A673 (cell line): ENCODE results near the gene TLE3. TPM values are rescaled to one million over a fixed set of nuclear protein-coding genes. Genes with fewer than 3 reads are reported as not detected.

ENCODE experiments used
- BruUV-seq: library from RNA; stranded (reverse); fragments of 400-500 nt; replicated peaks from 2 replicates; lab custom pipeline; 2021; lab: Mats Ljungman, UMichigan
- CTCF ChIA-PET: fragments of 300-600 bp; sonication (Branson Sonifier 250); formaldehyde crosslinking; loops from one replicate; lab custom pipeline; 2022; ENCODE audit warnings: antibody characterized with exemption; lab: Charles Lee
- POLR2A ChIA-PET: fragments of 300-600 bp; sonication (Branson Sonifier 250); formaldehyde crosslinking; loops from one replicate; lab custom pipeline; 2022; ENCODE audit warnings: antibody characterized with exemption; ENCODE audit not compliant: low non-redundant PET; lab: Charles Lee
- DNase-seq: peaks from one replicate; pipeline ENCODE4 v3.0.0-alpha.2; 2015; ENCODE audit warnings: low spot score
- H3K27ac ChIP-seq: fragments of 200-600 bp; sonication (generic); 2 replicates; pipeline ENCODE4 v1.5.1; 2016; ENCODE audit warnings: mixed run types, low read depth, mild to moderate bottlenecking, mixed read lengths, antibody characterized with exemption, low read length; ENCODE audit not compliant: poor library complexity, severe bottlenecking
- H3K27me3 ChIP-seq: fragments of 200-600 bp; sonication (generic); replicated peaks from 2 replicates; pipeline ENCODE4 v1.6.1; 2017; ENCODE audit warnings: mixed run types, low read depth, mild to moderate bottlenecking, mixed read lengths, antibody characterized with exemption, low read length; ENCODE audit not compliant: insufficient read depth, poor library complexity
- H3K36me3 ChIP-seq: fragments of 200-600 bp; sonication (generic); 2 replicates; pipeline ENCODE4 v1.6.1; 2016; ENCODE audit warnings: mixed run types, mild to moderate bottlenecking, mixed read lengths, antibody characterized with exemption, low read length; ENCODE audit not compliant: insufficient read depth, poor library complexity, severe bottlenecking
- H3K4me1 ChIP-seq: fragments of 200-600 bp; sonication (generic); 2 replicates; pipeline ENCODE4 v1.6.1; 2017; ENCODE audit warnings: mixed run types, mild to moderate bottlenecking, mixed read lengths, antibody characterized with exemption, low read length; ENCODE audit not compliant: insufficient read depth, poor library complexity, severe bottlenecking
- H3K4me3 ChIP-seq: fragments of 200-600 bp; sonication (generic); 2 replicates; pipeline ENCODE4 v1.5.1; 2016; ENCODE audit warnings: low read depth, mixed run types, mild to moderate bottlenecking, mixed read lengths, low read length; ENCODE audit not compliant: poor library complexity, severe bottlenecking
- H3K9me3 ChIP-seq: fragments of 200-600 bp; sonication (generic); 2 replicates; pipeline ENCODE4 v1.6.1; 2016; ENCODE audit warnings: mixed run types, low read depth, mild to moderate bottlenecking, mixed read lengths, antibody characterized with exemption, low read length; ENCODE audit not compliant: poor library complexity, severe bottlenecking
- CTCF ChIP-seq: fragments of 300-800, 200-600 bp; sonication (generic); conservative IDR thresholded peaks from 2 replicates; pipeline ENCODE4 v1.5.1; 2017; ENCODE audit warnings: low read depth, mild to moderate bottlenecking, antibody characterized with exemption, low read length, moderate library complexity, mixed read lengths
- EZH2 ChIP-seq: fragments of 200-600 bp; sonication (generic); IDR thresholded peaks from 2 replicates; pipeline ENCODE4 v1.6.1; 2017; ENCODE audit warnings: borderline replicate concordance, low read depth, mild to moderate bottlenecking, mixed read lengths, antibody characterized with exemption, low read length; ENCODE audit not compliant: poor library complexity, severe bottlenecking
- intact Hi-C: fragments of 100-400 bp; cut with micrococcal nuclease; formaldehyde crosslinking; loops from one replicate; pipeline ENCODE4 v1.10.0; 2022; ENCODE audit not compliant: unreplicated experiment
- total RNA-seq: library from RNA; stranded (reverse); gene quantifications from 2 replicates; pipeline ENCODE4 v1.2.3, GENCODE V29; 2021

TLE3 gene
- total RNA-seq, 1 experiment from 2014 or later: 90.4 TPM

- H3K27me3 ChIP-seq: no peaks in the 10 kb centered on the region
- H3K4me1 ChIP-seq: peaks cover 56% of the 10 kb centered on the region
- no peak for DNase-seq
- ChIA-PET POLR2A (no interaction called here), CTCF (interaction anchor here (1.1 kb wide), 1 partner anchor 609 kb away, joined by 6 read pairs; no protein-coding TSS in a partner anchor)
- no peaks in the 10 kb centered on the region for H3K9me3 ChIP-seq
- intact Hi-C loops: no loop called here
- TF ChIP-seq CTCF (no peak), EZH2 (no peak)
- no peak overlapping the region for H3K27ac ChIP-seq
- H3K4me3 ChIP-seq: no peak overlapping the region
- H3K36me3 ChIP-seq: peaks cover 72% of the 10 kb centered on the region
- BruUV-seq: no TSS peak
Measured at GRCh38 chr15:70087708-70088352, 9.9 kb downstream of the TLE3 start.

- H3K4me3 ChIP-seq: no peak overlapping the region
- ChIA-PET CTCF (no interaction called here), POLR2A (no interaction called here)
- H3K27ac ChIP-seq: no peak overlapping the region
- no peaks in the 10 kb centered on the region for H3K27me3 ChIP-seq
- H3K36me3 ChIP-seq: peaks cover 73% of the 10 kb centered on the region
- DNase-seq: no peak
- TF ChIP-seq CTCF (no peak), EZH2 (no peak)
- no TSS peak for BruUV-seq
- H3K4me1 ChIP-seq: peaks cover 48% of the 10 kb centered on the region
- intact Hi-C loops: no loop called here
- H3K9me3 ChIP-seq: no peaks in the 10 kb centered on the region
Measured at GRCh38 chr15:70086636-70087035, 11.1 kb downstream of the TLE3 start.

- intact Hi-C loops: no loop called here
- no peak for DNase-seq
- ChIA-PET POLR2A (interaction anchor here (0.5 kb wide), 1 partner anchor 15 kb away, joined by 11 read pairs; no protein-coding TSS in a partner anchor), CTCF (no interaction called here)
- Histone ChIP-seq H3K36me3 (peaks cover 68% of the 10 kb centered on the region), H3K9me3 (no peaks in the 10 kb centered on the region), H3K27ac (no peak overlapping the region), H3K4me1 (peaks cover 28% of the 10 kb centered on the region), H3K4me3 (no peak overlapping the region), H3K27me3 (no peaks in the 10 kb centered on the region)
- TF ChIP-seq EZH2 (no peak), CTCF (no peak)
- no TSS peak for BruUV-seq
Measured at GRCh38 chr15:70084461-70084860, 13.3 kb downstream of the TLE3 start.
